ENCODE results near the gene ROMO1. TPM values are rescaled to one million over a fixed set of nuclear protein-coding genes. Genes with fewer than 3 reads are reported as not detected.
"Not testable (repeated sequence)": the region's sequence is repeated elsewhere in the genome, so short reads cannot be mapped to it uniquely, and the experiment has no call there.

The ROMO1 gene
- total RNA-seq, 2 experiments from 2014 or later: 32.9 to 35.8 TPM

DNA sequence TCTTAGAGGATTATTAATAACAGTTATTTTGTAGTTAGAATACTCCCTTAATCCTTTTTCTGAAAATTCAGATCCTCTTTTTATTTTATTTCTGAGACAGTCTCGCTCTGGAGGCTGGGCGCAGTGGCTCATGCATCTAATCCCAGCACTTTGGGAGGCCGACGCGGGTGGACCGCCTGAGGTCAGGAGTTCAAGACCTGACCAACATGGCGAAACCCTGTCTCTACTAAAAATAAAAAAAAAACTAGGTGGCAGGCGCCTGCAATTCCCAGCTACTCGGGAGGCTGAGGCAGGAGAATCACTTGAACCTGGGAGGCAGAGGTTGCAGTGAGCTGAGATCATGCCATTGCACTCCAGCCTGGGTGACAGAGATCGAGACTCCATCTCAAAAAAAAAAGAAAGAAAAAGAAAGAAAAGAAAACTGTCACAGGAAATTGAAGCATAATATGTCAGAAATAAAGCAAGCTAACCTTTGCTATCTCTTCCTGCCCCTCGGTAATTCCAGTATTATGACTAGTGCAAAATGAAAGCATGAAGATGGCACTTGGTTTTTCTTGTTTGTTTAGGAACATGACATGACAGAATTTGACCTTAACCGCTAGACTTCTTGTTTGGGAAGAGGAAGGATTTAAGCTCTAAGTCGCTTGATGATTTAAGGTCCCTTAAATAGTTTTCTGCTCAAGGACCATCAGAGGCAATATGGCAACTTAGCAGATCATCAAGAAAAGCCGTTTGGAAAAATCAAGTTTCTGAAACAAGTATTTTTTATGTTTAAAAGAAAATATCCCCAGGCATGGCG is 44.7 kb downstream of the ROMO1 start:
- peak overlapping the region; percentile 99 for H3K4me3 Mint-ChIP-seq
- H3K27me3 Mint-ChIP-seq: no peaks in the 10 kb centered on the region
- ATAC-seq (ENCODE audit: poor library complexity): no peak
- Histone ChIP-seq H3K36me3 (ENCODE audit: insufficient read depth, low read length) (peaks cover 19% of the 10 kb centered on the region), H3K4me1 (ENCODE audit: insufficient read depth, low read length) (peaks cover 28% of the 10 kb centered on the region), H3K4me3 (ENCODE audit: low read length) (peak overlapping the region; percentile 84), H3K9me3 (ENCODE audit: control insufficient read depth in 1 of 2, insufficient read depth in 1 of 2, low read length in 2 of 2) (no peaks in the 10 kb centered on the region), H3K27me3 (ENCODE audit: control insufficient read depth in 1 of 2, insufficient read depth in 2 of 2, low read length in 2 of 2) (no peaks in the 10 kb centered on the region), H3K27ac (ENCODE audit: low read depth in 1 of 2, low read length in 2 of 2) (peak overlapping the region; percentile 92 to 99)
- intact Hi-C loops (cut with DNase I, micrococcal nuclease): loop anchor here (1.0 to 10.0 kb wide), 5 partner anchors 24 to 289 kb away; partner anchors contain the start of genes CEP250 (in 1 of the 2), CPNE1 (in 1 of the 2), RBM12 (in 1 of the 2) and SCAND1 (in 1 of the 2)
- H3K9me3 Mint-ChIP-seq: no peaks in the 10 kb centered on the region
- ChIA-PET CTCF (interaction anchor here (2.2 to 3.5 kb wide), 3 partner anchors 25 to 210 kb away, joined by 18 to 32 read pairs (median 21); partner anchors contain the start of genes PHF20 and SCAND1), POLR2A (interaction anchor here (0.7 to 13.0 kb wide), 26 partner anchors 9 to 597 kb away, joined by 3 to 891 read pairs (median 8); partner anchors contain the start of genes CEP250, CPNE1, EDEM2 and ERGIC3)
- TF ChIP-seq, protein P1, sequence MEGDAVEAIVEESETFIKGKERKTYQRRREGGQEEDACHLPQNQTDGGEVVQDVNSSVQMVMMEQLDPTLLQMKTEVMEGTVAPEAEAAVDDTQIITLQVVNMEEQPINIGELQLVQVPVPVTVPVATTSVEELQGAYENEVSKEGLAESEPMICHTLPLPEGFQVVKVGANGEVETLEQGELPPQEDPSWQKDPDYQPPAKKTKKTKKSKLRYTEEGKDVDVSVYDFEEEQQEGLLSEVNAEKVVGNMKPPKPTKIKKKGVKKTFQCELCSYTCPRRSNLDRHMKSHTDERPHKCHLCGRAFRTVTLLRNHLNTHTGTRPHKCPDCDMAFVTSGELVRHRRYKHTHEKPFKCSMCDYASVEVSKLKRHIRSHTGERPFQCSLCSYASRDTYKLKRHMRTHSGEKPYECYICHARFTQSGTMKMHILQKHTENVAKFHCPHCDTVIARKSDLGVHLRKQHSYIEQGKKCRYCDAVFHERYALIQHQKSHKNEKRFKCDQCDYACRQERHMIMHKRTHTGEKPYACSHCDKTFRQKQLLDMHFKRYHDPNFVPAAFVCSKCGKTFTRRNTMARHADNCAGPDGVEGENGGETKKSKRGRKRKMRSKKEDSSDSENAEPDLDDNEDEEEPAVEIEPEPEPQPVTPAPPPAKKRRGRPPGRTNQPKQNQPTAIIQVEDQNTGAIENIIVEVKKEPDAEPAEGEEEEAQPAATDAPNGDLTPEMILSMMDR (IDR thresholded peaks at IDR 0.05): no peak
- peaks cover 40% of the 10 kb centered on the region for H3K36me3 Mint-ChIP-seq (ENCODE audit: low read depth)
- H3K27ac Mint-ChIP-seq: peak overlapping the region; percentile 99
- H3K4me1 Mint-ChIP-seq (ENCODE audit: low read depth): peaks cover 46% of the 10 kb centered on the region
- DNase-seq: peak in 4 of 14 experiments; percentile 18 to 66 (median 36)

DNA sequence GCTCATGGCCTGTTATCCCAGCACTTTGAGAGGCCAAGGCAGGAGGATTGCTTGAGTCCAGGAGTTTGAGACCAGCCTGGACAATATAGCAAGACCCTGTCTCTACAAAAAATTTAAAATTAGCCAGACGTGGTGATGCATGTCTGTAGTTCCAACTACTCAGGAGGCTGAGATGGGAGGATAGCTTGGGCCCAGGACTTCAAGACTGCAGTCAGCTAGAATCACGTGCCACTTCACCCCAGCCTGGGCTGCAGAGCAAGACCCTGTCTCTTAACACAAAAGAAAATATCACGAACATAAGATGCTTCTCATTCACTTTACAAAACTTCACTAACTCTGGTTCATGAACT is 45.3 kb downstream of the ROMO1 start:
- POLR2A ChIA-PET: interaction anchor here (0.7 to 13.0 kb wide), 9 partner anchors 21 to 210 kb away, joined by 3 to 891 read pairs (median 67); partner anchors contain the start of genes CPNE1, NFS1, PHF20 and RBM12
- H3K9me3 ChIP-seq (ENCODE audit: control insufficient read depth in 1 of 2, insufficient read depth in 1 of 2, low read length in 2 of 2): not testable (repeated sequence)
- intact Hi-C loops (cut with DNase I, micrococcal nuclease): loop anchor here (1.0 to 10.0 kb wide), 3 partner anchors 24 to 290 kb away; partner anchors contain the start of genes CEP250 (in 1 of the 2) and SPAG4 (in 1 of the 2)

More for the DNA sequence above, 45.3 kb downstream of the ROMO1 start:
- Histone ChIP-seq H3K27ac (ENCODE audit: low read depth in 1 of 2, low read length in 2 of 2) (peak overlapping the region; percentile 92 to 99), H3K36me3 (ENCODE audit: insufficient read depth, low read length) (peaks cover 13% of the 10 kb centered on the region), H3K4me1 (ENCODE audit: insufficient read depth, low read length) (peaks cover 23% of the 10 kb centered on the region)
- not testable (repeated sequence) for DNase-seq; H3K27me3 Mint-ChIP-seq; H3K9me3 Mint-ChIP-seq; H3K27me3 ChIP-seq (ENCODE audit: control insufficient read depth in 1 of 2, insufficient read depth in 2 of 2, low read length in 2 of 2); H3K4me3 ChIP-seq (ENCODE audit: low read length); ATAC-seq (ENCODE audit: poor library complexity)
- Mint-ChIP-seq H3K4me1 (ENCODE audit: low read depth) (peaks cover 42% of the 10 kb centered on the region), H3K4me3 (peak overlapping the region; percentile 99), H3K36me3 (ENCODE audit: low read depth) (peaks cover 35% of the 10 kb centered on the region), H3K27ac (peak overlapping the region; percentile 99)
- CTCF ChIA-PET: interaction anchor here (3.0 to 3.5 kb wide), 2 partner anchors 24 to 27 kb away, joined by 18 to 32 read pairs; partner anchors contain the start of gene PHF20

Other genes starting within 250 kb of the ROMO1 start
- 10 to 100 TPM; 27.6 to 33.1 TPM for gene CEP250, start 243.8 kb upstream of the ROMO1 start, total RNA-seq
- not detected for gene C20orf173, start 169.8 kb upstream of the ROMO1 start, total RNA-seq
- gene ERGIC3, start 157.3 kb upstream of the ROMO1 start, total RNA-seq: 100 to 1,000 TPM; 144 to 146 TPM
- 10 to 100 TPM; 15.5 to 17.1 TPM for gene SPAG4, start 83.6 kb upstream of the ROMO1 start, total RNA-seq
- 100 to 1,000 TPM; 146 to 153 TPM for gene CPNE1, start 34.5 kb upstream of the ROMO1 start, total RNA-seq
- gene RBM12, start 34.5 kb upstream of the ROMO1 start, total RNA-seq: 10 to 100 TPM; 91.7 to 95.2 TPM
- gene NFS1, start 53 bp upstream of the ROMO1 start, total RNA-seq: 10 to 100 TPM; 10.6 to 11.5 TPM
- 1,000 to 10,000 TPM; 1,057 to 1,091 TPM for gene RBM39, start 42.9 kb downstream of the ROMO1 start, total RNA-seq
- gene PHF20, start 72.6 kb downstream of the ROMO1 start, total RNA-seq: 100 to 1,000 TPM; 119 to 126 TPM

All from CD4-positive, alpha-beta T cell (primary cell).